GM06990 (cell line): Measurements from ENCODE around the gene STK40.

Experiments used
- DNase-seq: peaks from one replicate; pipeline ENCODE4 v3.0.0-alpha.2; 2011; ENCODE audit not compliant: insufficient read length; ENCODE audit errors: extremely low read depth
- H3K27me3 ChIP-seq: replicated peaks from 2 replicates; pipeline ENCODE4 v1.6.0; 2011; ENCODE audit warnings: low read length; ENCODE audit not compliant: control insufficient read depth, insufficient read depth
- H3K36me3 ChIP-seq: 2 replicates; pipeline ENCODE4 v1.5.1; 2011; ENCODE audit warnings: low read length; ENCODE audit not compliant: control insufficient read depth, insufficient read depth
- H3K4me3 ChIP-seq: replicated peaks from 2 replicates; pipeline ENCODE4 v1.5.1; 2011; ENCODE audit warnings: low read depth, mild to moderate bottlenecking, control low read depth, low read length
- TF ChIP-seq, protein P1 (sequence below): IDR thresholded peaks from 2 replicates; pipeline ENCODE4 v1.5.1; 2011; ENCODE audit warnings: low read length, control low read depth, mild to moderate bottlenecking, inconsistent platforms; ENCODE audit not compliant: insufficient read depth, poor library complexity, severe bottlenecking

STK40 gene

DNA sequence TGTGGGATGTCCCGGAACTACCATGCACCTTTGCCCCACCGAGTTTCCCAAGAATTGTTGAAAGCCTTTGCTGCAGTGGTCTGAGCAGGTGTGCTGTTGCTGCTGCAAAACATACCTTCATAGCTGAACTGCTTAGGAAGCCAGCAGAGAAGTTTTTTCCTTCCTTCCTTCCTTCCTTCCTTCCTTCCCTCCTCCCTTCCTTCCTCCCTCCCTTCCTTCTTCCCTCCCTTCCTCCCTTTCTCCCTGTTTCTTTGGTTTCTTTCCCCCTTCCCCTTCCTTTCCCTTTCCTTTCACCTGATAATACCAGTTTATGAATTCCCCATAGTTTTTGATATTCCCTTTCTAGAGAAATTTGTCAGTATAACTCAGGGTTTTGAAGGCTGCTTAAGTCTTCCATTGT is 90.3 kb downstream of the STK40 start:
- Histone ChIP-seq H3K27me3 (no peaks in the 10 kb centered on the region), H3K36me3 (peaks cover 20% of the 10 kb centered on the region), H3K4me3 (no peak overlapping the region)
- no peak for DNase-seq
- TF ChIP-seq, protein P1, sequence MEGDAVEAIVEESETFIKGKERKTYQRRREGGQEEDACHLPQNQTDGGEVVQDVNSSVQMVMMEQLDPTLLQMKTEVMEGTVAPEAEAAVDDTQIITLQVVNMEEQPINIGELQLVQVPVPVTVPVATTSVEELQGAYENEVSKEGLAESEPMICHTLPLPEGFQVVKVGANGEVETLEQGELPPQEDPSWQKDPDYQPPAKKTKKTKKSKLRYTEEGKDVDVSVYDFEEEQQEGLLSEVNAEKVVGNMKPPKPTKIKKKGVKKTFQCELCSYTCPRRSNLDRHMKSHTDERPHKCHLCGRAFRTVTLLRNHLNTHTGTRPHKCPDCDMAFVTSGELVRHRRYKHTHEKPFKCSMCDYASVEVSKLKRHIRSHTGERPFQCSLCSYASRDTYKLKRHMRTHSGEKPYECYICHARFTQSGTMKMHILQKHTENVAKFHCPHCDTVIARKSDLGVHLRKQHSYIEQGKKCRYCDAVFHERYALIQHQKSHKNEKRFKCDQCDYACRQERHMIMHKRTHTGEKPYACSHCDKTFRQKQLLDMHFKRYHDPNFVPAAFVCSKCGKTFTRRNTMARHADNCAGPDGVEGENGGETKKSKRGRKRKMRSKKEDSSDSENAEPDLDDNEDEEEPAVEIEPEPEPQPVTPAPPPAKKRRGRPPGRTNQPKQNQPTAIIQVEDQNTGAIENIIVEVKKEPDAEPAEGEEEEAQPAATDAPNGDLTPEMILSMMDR, result no peak
